ENCODE measurements around the gene KSR1.
"Not testable (repeated sequence)": the region's sequence is repeated elsewhere in the genome, so short reads cannot be mapped to it uniquely, and the experiment has no call there.

- TF ChIP-seq REST (IDR thresholded peaks at IDR 0.05; ENCODE audit: unreplicated experiment); EZH2 (IDR thresholded peaks at IDR 0.05; ENCODE audit: low read depth, unreplicated experiment); POLR2AphosphoS5 (IDR thresholded peaks at IDR 0.05; ENCODE audit: low read depth); ETS1 (IDR thresholded peaks at IDR 0.05); EZH2phosphoT487 (IDR thresholded peaks at IDR 0.05; ENCODE audit: unreplicated experiment); JUNB (IDR thresholded peaks at IDR 0.05; ENCODE audit: unreplicated experiment); NANOG (IDR thresholded peaks at IDR 0.05; ENCODE audit: borderline replicate concordance); ZNF114 (CRISPR knock-in tag; IDR thresholded peaks at IDR 0.05); CREB1 (CRISPR knock-in tag; IDR thresholded peaks at IDR 0.05; ENCODE audit: low read depth); ZNF331 (CRISPR knock-in tag; IDR thresholded peaks at IDR 0.05; ENCODE audit: low read depth); STAT1 (IDR thresholded peaks at IDR 0.05; ENCODE audit: unreplicated experiment): not testable (repeated sequence)
- peak in 1 of 2 experiments; percentile 15; a peak in 1 of 4 replicates for TF ChIP-seq CTCF (conservative IDR thresholded peaks at IDR 0.05; ENCODE audit: low read depth in 2 of 2)
Measured at GRCh38 chr17:27464019-27464418, 7.8 kb downstream of the KSR1 start.
